Measurements from ENCODE around the gene TMC2.

- TF ChIP-seq POLR2A (IDR thresholded peaks at IDR 0.05; ENCODE audit: low read depth, low read length), result no peak
- no peak for TF ChIP-seq POLR2AphosphoS5 (IDR thresholded peaks at IDR 0.05; ENCODE audit: low read depth, low read length)
- no peak for TF ChIP-seq TAF1 (IDR thresholded peaks at IDR 0.05; ENCODE audit: borderline replicate concordance, low read depth, low read length)
These were observed 151.7 kb downstream of the TMC2 start for GRCh38 chr20:2688041-2688591.
